Fibroblast of mammary gland (primary cell): ENCODE results near the gene RBPJ.

Experiments
- DNase-seq: peaks from one replicate; pipeline ENCODE4 v3.0.0-alpha.2; 2010; ENCODE audit warnings: low read depth
- H3K4me3 ChIP-seq: 2 replicates; pipeline ENCODE4 v1.5.1; 2011; ENCODE audit warnings: low read depth, mild to moderate bottlenecking, low read length, moderate library complexity; ENCODE audit not compliant: control insufficient read depth
- TF ChIP-seq, protein P1 (sequence below): conservative IDR thresholded peaks from 2 replicates; pipeline ENCODE4 v1.5.1; 2011; ENCODE audit warnings: low read depth, low read length, inconsistent platforms; ENCODE audit not compliant: control insufficient read depth, insufficient read depth

Gene RBPJ

DNA sequence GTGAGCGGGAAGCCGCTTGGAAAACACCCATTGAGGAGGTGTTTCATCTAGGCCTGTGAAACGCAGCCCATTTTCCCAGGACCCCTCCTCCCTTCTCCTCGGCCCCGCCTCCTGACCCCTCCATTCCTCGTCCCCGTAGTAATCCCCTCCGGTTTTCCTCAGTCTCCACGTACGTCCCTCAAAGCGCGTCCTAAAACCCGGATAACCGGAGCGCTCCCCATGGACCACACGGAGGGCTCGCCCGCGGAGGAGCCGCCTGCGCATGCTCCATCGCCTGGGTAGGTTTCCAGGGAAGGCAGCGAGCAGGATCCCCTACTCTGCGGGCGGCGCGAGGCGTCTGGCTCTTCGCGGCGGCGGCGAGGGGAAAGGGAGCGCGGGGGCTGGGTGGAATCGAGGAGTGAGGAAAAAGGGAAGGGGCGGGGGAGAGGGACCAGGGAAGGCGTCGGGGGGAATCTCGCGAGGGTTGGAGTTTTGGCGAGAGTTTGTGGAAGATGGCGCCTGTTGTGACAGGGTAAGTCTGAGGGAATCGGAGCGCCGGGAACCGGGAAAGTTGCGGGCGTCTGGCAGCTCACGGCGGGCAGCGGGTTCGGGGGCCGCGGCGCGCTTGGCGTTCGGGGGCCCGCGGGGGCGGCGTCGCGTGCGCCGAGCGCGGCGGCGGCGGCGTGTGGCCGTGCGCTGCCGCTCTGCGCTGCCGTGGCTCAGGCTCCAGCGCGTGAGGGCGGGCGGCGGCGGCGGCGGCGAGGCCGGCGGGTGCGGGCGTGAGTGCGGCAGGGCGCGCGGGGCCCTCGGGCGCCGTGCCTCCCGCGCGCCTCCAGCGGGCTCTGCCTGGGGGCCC lies at the start of gene RBPJ:
RBPJ (plus strand) TSS at position 477 of the 835 bp plus-strand sequence; CDS start at position 492, 15 bp downstream.
- TF ChIP-seq, protein P1, sequence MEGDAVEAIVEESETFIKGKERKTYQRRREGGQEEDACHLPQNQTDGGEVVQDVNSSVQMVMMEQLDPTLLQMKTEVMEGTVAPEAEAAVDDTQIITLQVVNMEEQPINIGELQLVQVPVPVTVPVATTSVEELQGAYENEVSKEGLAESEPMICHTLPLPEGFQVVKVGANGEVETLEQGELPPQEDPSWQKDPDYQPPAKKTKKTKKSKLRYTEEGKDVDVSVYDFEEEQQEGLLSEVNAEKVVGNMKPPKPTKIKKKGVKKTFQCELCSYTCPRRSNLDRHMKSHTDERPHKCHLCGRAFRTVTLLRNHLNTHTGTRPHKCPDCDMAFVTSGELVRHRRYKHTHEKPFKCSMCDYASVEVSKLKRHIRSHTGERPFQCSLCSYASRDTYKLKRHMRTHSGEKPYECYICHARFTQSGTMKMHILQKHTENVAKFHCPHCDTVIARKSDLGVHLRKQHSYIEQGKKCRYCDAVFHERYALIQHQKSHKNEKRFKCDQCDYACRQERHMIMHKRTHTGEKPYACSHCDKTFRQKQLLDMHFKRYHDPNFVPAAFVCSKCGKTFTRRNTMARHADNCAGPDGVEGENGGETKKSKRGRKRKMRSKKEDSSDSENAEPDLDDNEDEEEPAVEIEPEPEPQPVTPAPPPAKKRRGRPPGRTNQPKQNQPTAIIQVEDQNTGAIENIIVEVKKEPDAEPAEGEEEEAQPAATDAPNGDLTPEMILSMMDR: no peak
- peak; percentile 95 for DNase-seq
- H3K4me3 ChIP-seq: peak within 1 kb of the TSS; percentile 91

DNA sequence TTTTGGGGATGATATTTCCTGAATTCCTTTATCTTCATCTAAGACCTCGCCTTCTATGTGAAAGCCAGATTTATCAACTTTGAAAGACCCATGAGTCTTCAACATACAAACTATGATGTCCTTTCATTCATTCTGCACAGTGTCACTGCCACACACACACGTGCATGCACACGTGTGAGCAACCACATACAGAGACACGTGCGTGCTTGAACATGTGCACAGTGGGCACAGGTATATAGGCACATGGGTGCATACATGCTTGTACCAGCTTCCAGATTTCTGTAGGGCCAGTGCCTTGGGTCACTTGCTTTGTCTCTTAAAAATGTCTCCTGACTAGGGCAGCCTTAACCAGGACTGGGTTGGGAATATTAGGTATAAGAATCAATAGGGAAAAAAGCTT lies 49.1 kb upstream of the RBPJ start:
- TF ChIP-seq, protein P1: no peak
- DNase-seq: no peak
- no peak overlapping the region for H3K4me3 ChIP-seq

DNA sequence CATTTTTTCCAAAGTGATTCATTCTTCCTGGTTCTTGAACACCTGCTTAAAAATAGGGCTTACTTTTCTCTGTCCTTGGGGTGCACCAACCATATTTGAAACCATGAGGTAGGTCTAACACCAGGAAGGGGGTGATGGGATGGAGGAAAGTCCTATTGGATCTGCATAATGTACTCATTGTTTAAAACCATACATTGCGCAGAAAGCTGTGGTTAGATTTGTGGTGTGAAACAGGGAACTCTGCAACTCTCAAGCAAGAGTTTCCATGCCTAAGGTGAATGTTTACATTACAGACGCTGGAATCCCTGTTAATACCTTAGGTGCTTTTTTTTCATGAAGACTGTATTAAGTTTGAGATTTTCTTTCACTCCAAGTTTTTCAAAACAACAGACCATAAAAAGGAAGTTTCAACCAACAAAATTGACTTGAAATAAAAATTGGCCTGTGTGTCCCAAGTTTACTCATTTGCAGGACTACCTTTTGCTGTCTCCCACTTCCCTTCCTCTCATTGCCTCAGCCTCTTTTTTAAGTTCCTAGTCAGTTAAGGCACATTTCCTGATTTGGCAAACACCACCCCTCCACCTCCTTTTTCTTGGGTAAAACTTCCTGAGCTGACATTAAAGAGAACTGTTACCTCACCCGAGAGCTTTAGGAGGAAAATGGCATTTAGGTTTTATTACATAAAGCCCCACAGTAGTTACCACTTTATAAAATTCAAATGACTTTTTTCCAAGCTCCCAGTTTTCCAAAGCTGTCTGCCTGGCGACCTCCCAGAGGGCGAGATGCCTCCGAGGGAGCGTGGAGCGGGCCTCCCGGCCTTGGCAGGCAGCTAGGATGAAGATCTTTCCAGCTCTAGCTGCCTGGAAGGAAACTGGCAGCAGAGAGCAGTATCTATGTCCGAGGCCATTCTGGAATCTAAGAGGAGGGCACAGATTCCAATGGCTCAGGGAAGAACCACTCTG lies 47.9 kb upstream of the RBPJ start:
- no peak for DNase-seq
- no peak overlapping the region for H3K4me3 ChIP-seq
- TF ChIP-seq, protein P1: no peak

DNA sequence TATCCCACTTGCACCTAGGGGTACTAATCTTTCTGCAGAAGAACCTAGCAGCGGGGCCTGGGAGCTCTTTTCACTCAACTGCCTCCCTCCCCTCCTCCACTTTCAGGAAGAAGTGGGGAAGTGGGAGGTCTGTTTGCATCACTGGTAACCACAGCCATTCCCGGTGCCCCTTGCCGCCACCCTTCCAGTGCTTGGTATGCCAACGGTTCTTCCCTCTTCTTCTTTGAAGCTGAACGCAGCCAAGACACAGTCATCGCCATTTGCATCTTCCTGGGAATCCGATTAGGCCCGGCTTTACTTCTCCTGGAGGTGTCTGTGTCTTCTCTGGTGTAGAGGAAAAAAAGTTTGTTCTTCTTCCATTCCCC lies 47.2 kb upstream of the RBPJ start:
- no peak for DNase-seq
- TF ChIP-seq, protein P1: no peak
- H3K4me3 ChIP-seq: no peak overlapping the region

DNA sequence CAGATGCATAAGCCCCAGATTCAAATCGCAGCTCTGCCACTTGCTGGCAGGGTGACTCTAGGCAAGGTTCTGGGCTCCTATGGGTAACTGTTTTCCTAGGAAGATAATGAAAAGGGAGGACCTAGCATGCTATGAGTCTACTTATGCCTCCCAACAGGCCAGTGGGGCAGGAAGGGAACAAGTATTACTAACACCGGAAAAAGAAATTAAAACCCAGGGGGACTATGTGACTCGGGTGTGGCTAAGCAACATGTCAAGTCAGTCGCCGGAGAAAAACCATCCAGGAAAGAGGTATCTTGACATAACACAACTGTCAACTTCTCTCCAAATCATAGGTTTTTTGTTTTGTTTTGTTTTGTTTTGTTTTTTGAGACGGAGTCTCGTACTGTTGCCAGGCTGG lies 45.5 kb upstream of the RBPJ start:
- no peak for DNase-seq
- no peak overlapping the region for H3K4me3 ChIP-seq
- TF ChIP-seq, protein P1: no peak

DNA sequence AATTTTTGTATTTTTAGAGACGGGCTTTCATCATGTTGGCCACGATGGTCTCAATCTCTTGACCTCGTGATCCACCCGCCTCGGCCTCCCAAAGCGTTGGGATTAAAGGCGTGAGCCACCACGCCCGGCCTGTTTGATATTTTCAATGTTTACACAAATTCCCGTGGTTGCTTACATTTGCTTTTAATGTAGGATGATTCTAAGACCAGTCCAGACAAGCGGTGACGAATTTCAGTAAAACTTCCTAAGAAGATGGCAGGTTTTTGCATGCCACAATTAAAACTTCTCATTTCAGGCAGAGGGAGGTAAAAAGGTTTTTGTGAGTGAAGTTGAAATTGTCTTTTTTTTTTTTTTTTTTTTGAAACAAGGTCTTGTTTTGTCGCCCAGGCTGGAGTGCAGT lies 41.4 kb upstream of the RBPJ start:
- no peak for DNase-seq
- TF ChIP-seq, protein P1: no peak
- no peak overlapping the region for H3K4me3 ChIP-seq
